Chondrocyte (in vitro differentiated cells): Measurements from ENCODE around the gene PRSS33. TPM values are rescaled to one million over a fixed set of nuclear protein-coding genes. Genes with fewer than 3 reads are reported as not detected.

Experiments
- DNase-seq: peaks from one replicate; pipeline ENCODE4 v3.0.0; 2021; ENCODE audit warnings: mixed read lengths, low spot score
- H3K27ac Mint-ChIP-seq: one replicate; pipeline ENCODE4 v1.8.0; 2021; ENCODE audit warnings: mild to moderate bottlenecking, moderate library complexity, mixed read lengths; ENCODE audit not compliant: unreplicated experiment
- H3K27me3 Mint-ChIP-seq: 2 replicates; pipeline ENCODE4 v1.8.0; 2021; ENCODE audit warnings: low read depth, mixed read lengths
- H3K36me3 Mint-ChIP-seq: 2 replicates; pipeline ENCODE4 v1.8.0; 2021; ENCODE audit warnings: low read depth, mixed read lengths
- H3K4me1 Mint-ChIP-seq: 2 replicates; pipeline ENCODE4 v1.8.0; 2021; ENCODE audit warnings: low read depth, mild to moderate bottlenecking, mixed read lengths
- H3K4me3 Mint-ChIP-seq: one replicate; pipeline ENCODE4 v1.8.0; 2021; ENCODE audit warnings: mild to moderate bottlenecking, moderate library complexity, mixed read lengths; ENCODE audit not compliant: unreplicated experiment
- H3K9me3 Mint-ChIP-seq: 2 replicates; pipeline ENCODE4 v1.8.0; 2021; ENCODE audit warnings: low read depth, mixed read lengths
- total RNA-seq: library from RNA; stranded (reverse); gene quantifications from 3 replicates; pipeline ENCODE4 v1.2.1, GENCODE V29; 2021
- TF ChIP-seq, protein P1 (sequence below): fragments of 200-600 bp; sonication (generic); IDR thresholded peaks from 2 replicates; pipeline ENCODE4 v1.5.0; 2021; ENCODE audit warnings: antibody characterized with exemption, mild to moderate bottlenecking, moderate library complexity

Gene PRSS33
- total RNA-seq, 1 donor from 2014 or later = not detected

DNA sequence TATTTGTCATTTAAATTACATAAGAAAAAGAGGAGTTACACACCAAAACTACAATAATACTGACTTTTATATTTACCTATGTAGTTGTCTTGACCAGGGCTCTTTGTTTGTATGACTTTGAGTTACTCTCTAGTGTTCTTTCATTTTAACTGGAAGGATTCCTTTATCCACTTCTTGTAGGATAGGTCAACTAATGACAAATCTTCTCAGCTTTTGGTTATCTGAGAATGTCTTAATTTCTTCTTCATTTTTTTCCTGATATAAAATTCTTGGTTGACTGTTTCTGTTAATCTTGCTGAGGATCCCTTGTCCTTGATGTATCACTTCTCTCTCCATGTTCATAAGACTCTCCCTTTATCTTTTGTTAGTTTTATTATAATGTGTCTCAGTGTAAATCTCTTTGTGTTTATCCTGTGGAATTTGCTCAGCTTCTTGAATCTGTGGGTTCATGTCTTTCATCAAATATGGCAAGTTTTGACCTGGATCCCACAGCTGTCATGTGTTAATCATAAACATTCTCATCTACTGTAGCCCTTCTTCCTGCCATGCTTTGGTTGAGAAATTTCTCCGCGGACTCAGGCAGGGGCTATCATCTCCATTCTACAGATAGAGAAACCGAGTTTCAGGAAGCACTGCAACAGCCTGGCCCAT lies 16.3 kb upstream of the PRSS33 start:
- DNase-seq = no peak
- Mint-ChIP-seq H3K36me3 (peaks cover 3% of the 10 kb centered on the region), H3K27ac (no peak overlapping the region), H3K4me1 (no peaks in the 10 kb centered on the region), H3K27me3 (peaks cover 24% of the 10 kb centered on the region), H3K4me3 (no peak overlapping the region), H3K9me3 (peaks cover 22% of the 10 kb centered on the region)
- TF ChIP-seq, protein P1, sequence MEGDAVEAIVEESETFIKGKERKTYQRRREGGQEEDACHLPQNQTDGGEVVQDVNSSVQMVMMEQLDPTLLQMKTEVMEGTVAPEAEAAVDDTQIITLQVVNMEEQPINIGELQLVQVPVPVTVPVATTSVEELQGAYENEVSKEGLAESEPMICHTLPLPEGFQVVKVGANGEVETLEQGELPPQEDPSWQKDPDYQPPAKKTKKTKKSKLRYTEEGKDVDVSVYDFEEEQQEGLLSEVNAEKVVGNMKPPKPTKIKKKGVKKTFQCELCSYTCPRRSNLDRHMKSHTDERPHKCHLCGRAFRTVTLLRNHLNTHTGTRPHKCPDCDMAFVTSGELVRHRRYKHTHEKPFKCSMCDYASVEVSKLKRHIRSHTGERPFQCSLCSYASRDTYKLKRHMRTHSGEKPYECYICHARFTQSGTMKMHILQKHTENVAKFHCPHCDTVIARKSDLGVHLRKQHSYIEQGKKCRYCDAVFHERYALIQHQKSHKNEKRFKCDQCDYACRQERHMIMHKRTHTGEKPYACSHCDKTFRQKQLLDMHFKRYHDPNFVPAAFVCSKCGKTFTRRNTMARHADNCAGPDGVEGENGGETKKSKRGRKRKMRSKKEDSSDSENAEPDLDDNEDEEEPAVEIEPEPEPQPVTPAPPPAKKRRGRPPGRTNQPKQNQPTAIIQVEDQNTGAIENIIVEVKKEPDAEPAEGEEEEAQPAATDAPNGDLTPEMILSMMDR = no peak

DNA sequence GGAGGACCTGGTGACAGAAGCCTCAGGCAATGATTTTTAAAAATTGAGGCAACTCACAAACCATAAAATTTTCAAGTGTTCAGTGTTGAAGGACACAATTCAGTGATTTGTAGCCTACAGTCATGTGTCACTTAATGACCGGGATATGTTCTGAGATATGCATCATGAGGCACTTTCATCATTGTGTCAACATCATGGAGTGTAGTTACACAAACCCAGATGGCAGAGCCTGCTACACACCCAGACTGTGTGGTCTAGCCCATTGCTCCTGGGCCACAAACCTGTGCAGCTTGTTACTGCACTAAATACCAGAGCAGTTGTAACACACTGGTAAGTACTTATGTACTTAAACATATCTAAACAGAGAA lies 12.5 kb upstream of the PRSS33 start:
- no peak overlapping the region for H3K27ac Mint-ChIP-seq
- H3K4me3 Mint-ChIP-seq = no peak overlapping the region
- no peaks in the 10 kb centered on the region for H3K4me1 Mint-ChIP-seq
- H3K27me3 Mint-ChIP-seq = peaks cover 5% of the 10 kb centered on the region
- peaks cover 16% of the 10 kb centered on the region for H3K9me3 Mint-ChIP-seq
- no peak for DNase-seq
- TF ChIP-seq, protein P1 = no peak
- peaks cover 3% of the 10 kb centered on the region for H3K36me3 Mint-ChIP-seq

DNA sequence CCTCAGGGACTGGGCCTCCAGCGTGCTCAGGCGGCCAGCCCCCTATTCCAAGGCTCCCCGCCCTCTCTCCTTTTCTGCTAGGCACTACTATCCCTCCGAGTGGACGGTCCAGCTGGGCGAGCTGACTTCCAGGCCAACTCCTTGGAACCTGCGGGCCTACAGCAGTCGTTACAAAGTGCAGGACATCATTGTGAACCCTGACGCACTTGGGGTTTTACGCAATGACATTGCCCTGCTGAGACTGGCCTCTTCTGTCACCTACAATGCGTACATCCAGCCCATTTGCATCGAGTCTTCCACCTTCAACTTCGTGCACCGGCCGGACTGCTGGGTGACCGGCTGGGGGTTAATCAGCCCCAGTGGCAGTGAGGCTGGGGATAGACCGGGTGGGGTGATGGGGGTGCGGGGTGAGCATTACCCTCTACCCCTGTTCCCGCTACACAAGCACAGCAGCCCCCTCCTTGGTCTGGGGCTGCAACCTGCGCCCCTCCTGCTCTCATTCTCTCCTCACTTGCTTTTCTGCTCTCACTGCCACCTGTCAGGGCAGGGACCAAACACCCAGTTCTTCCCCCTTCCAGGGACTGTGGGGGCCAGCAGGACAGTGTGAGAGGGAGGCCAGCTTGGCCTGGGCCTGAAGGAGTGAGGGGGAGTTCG lies 12.0 kb upstream of the PRSS33 start:
- H3K4me3 Mint-ChIP-seq = no peak overlapping the region
- H3K4me1 Mint-ChIP-seq = no peaks in the 10 kb centered on the region
- peaks cover 9% of the 10 kb centered on the region for H3K27me3 Mint-ChIP-seq
- peaks cover 15% of the 10 kb centered on the region for H3K9me3 Mint-ChIP-seq
- H3K27ac Mint-ChIP-seq = no peak overlapping the region
- TF ChIP-seq, protein P1 = no peak
- peaks cover 3% of the 10 kb centered on the region for H3K36me3 Mint-ChIP-seq
- DNase-seq = peak; percentile 63

DNA sequence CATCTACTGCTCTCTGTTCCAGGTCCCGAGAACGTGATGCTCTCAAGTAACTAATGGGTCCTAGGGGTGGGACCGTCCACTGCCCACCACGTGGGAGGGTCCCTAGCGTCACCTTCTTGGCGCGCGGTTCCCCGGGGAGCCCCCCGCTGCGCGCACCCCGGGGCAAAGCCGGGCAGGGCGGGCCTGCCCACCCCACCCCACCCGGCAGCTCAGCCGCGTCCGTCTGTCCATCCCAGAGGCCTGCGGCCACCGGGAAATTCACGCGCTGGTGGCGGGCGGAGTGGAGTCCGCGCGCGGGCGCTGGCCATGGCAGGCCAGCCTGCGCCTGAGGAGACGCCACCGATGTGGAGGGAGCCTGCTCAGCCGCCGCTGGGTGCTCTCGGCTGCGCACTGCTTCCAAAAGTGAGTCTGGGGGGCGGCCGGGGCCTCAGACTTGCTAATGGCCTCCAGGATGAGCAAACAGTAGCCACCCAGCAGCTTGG lies 11.4 kb upstream of the PRSS33 start:
- Mint-ChIP-seq H3K4me1 (no peaks in the 10 kb centered on the region), H3K27me3 (peaks cover 11% of the 10 kb centered on the region), H3K9me3 (peaks cover 9% of the 10 kb centered on the region), H3K36me3 (peaks cover under 1% of the 10 kb centered on the region), H3K27ac (no peak overlapping the region), H3K4me3 (no peak overlapping the region)
- TF ChIP-seq, protein P1 = no peak
- DNase-seq = no peak

DNA sequence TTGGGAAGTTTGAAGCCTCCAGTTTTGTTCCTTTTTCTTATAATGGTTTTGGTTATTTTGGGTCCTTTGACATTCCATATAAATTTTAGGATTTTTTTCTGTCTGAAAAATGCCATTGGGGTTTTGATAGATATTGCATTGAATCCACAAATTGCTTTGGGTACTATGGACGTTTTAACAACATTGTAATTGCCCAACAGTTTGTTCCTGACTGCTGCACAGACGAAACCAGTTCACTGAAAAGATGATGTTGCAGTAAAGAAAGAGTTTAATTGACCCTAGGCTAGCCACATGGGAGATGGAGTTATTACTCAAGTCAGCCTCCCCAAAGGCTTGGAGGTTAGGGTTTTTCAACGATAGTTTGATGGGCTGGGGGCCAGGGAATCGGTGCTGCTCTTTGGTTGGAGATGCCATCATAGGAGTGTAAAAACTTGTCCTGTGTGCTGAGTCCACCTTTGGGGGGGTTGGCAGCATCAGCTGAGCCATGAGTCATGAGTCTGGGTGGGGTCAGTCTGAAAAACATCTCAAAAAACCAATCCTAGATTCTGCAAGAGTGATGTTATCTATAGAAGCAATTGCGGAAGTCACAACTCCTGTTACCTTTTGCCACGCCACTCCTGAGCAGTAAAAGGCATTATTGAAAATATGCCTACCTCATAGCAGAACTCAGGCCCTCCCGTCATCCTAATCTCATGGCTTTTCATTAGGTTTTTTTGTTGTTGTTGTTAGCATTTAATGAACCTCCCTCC lies 8.2 kb upstream of the PRSS33 start:
- peaks cover 29% of the 10 kb centered on the region for H3K27me3 Mint-ChIP-seq
- H3K9me3 Mint-ChIP-seq = no peaks in the 10 kb centered on the region
- DNase-seq = peak; percentile 22
- TF ChIP-seq, protein P1 = no peak
- no peak overlapping the region for H3K27ac Mint-ChIP-seq
- no peak overlapping the region for H3K4me3 Mint-ChIP-seq
- H3K4me1 Mint-ChIP-seq = no peaks in the 10 kb centered on the region
- H3K36me3 Mint-ChIP-seq = no peaks in the 10 kb centered on the region
